GM12891 (cell line): Measurements from ENCODE around the gene AK6.

Source experiments
- POLR2A ChIP-seq: IDR thresholded peaks from 2 replicates; pipeline ENCODE4 v1.6.1; 2011; ENCODE audit warnings: low read depth, low read length, control low read depth
- POLR2AphosphoS5 ChIP-seq: IDR thresholded peaks from 2 replicates; pipeline ENCODE4 v1.6.1; 2011; ENCODE audit warnings: low read depth, low read length, control low read depth
- SPI1 ChIP-seq: IDR thresholded peaks from 2 replicates; pipeline ENCODE4 v1.6.1; 2011; ENCODE audit warnings: low read depth, low read length, control low read depth

GRCh38 chr5:69374911-69375446 is 5.7 kb upstream of the AK6 start:
- TF ChIP-seq POLR2AphosphoS5, result no peak
- peak; percentile 37; the same call in 1 of the 2 replicates for TF ChIP-seq POLR2A
- TF ChIP-seq SPI1, result peak; percentile 89
